Glutamatergic neuron (in vitro differentiated cells): ENCODE results near the gene BZW2. TPM values are rescaled to one million over a fixed set of nuclear protein-coding genes. Genes with fewer than 3 reads are reported as not detected.

Experiments
- DNase-seq: peaks from one replicate; pipeline ENCODE4 v3.0.0; 2022
- H3K27ac Mint-ChIP-seq: one replicate; pipeline ENCODE4 v1.8.0; 2020; ENCODE audit warnings: mild to moderate bottlenecking, mixed read lengths, inconsistent platforms; ENCODE audit not compliant: unreplicated experiment
- H3K27me3 Mint-ChIP-seq: one replicate; pipeline ENCODE4 v1.8.0; 2020; ENCODE audit warnings: mild to moderate bottlenecking, moderate library complexity, mixed read lengths, inconsistent platforms; ENCODE audit not compliant: unreplicated experiment
- H3K36me3 Mint-ChIP-seq: one replicate; pipeline ENCODE4 v1.8.0; 2020; ENCODE audit warnings: mild to moderate bottlenecking, mixed read lengths, inconsistent platforms; ENCODE audit not compliant: unreplicated experiment
- H3K4me1 Mint-ChIP-seq: one replicate; pipeline ENCODE4 v1.8.0; 2020; ENCODE audit warnings: mild to moderate bottlenecking, low read depth, mixed read lengths, inconsistent platforms; ENCODE audit not compliant: unreplicated experiment
- H3K4me3 Mint-ChIP-seq: one replicate; pipeline ENCODE4 v1.8.0; 2020; ENCODE audit warnings: mild to moderate bottlenecking, mixed read lengths, inconsistent platforms; ENCODE audit not compliant: unreplicated experiment
- H3K9me3 Mint-ChIP-seq: one replicate; pipeline ENCODE4 v1.8.0; 2020; ENCODE audit warnings: mild to moderate bottlenecking, moderate library complexity, mixed read lengths, inconsistent platforms; ENCODE audit not compliant: unreplicated experiment
- total RNA-seq: library from RNA; stranded (reverse); fragmentation: NEBNext Ultra II Directional; extraction: Animal tissue kit (Norgen Biotek cat#: 25700); gene quantifications from one replicate; pipeline ENCODE4 v1.2.1, GENCODE V29; 2021; ENCODE audit not compliant: unreplicated experiment
- TF ChIP-seq, protein P1 (sequence below): fragments of 200-600 bp; sonication (generic); IDR thresholded peaks from one replicate; pipeline ENCODE4 v1.5.0; 2021; ENCODE audit not compliant: partially characterized antibody, unreplicated experiment

The BZW2 gene
- total RNA-seq, 1 donor from 2014 or later, result 86.7 TPM

DNA sequence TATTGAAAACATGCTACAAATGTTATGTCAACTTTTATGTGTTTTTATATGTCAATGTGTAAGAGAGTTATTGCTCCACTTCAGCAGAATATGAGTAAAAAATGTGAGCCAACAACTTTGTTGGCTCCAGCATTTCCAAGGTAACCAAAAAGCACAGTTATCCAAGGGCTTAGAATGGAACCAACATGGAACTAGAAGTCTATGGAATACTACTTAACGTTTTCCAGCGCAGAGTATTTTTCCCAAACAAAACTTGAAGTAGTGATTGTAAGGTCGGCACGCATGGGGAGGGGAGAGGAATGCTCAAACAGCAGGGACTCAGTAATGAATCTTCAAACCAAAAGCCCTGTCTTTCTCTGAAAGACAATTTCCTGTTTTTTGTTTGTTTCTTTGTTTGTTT lies 62.5 kb downstream of the BZW2 start:
- TF ChIP-seq, protein P1, sequence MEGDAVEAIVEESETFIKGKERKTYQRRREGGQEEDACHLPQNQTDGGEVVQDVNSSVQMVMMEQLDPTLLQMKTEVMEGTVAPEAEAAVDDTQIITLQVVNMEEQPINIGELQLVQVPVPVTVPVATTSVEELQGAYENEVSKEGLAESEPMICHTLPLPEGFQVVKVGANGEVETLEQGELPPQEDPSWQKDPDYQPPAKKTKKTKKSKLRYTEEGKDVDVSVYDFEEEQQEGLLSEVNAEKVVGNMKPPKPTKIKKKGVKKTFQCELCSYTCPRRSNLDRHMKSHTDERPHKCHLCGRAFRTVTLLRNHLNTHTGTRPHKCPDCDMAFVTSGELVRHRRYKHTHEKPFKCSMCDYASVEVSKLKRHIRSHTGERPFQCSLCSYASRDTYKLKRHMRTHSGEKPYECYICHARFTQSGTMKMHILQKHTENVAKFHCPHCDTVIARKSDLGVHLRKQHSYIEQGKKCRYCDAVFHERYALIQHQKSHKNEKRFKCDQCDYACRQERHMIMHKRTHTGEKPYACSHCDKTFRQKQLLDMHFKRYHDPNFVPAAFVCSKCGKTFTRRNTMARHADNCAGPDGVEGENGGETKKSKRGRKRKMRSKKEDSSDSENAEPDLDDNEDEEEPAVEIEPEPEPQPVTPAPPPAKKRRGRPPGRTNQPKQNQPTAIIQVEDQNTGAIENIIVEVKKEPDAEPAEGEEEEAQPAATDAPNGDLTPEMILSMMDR, result no peak
- H3K27me3 Mint-ChIP-seq, result no peaks in the 10 kb centered on the region
- H3K9me3 Mint-ChIP-seq, result no peaks in the 10 kb centered on the region
- no peaks in the 10 kb centered on the region for H3K36me3 Mint-ChIP-seq
- no peak overlapping the region for H3K4me3 Mint-ChIP-seq
- no peak overlapping the region for H3K27ac Mint-ChIP-seq
- DNase-seq, result no peak
- H3K4me1 Mint-ChIP-seq, result no peaks in the 10 kb centered on the region

DNA sequence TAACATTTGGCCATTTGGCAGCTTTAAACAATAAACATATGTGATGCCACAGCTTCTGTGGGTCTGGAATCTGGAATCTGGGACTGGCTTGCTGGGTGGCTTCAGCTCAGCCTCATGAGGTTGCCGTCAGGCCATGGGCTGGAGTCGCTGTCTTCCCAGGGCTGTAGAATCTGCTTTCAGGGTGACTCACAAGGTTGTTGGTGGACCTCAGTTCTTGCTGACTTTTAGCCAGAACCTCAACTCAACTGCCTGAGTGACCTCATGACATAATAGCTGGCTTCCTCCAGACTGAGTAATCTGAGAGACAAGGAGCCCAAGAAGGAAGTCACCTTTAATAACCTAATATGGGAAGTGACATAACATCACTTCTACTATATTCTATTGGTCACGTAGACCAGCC lies 63.0 kb downstream of the BZW2 start:
- Mint-ChIP-seq H3K27ac (no peak overlapping the region), H3K36me3 (no peaks in the 10 kb centered on the region), H3K4me3 (no peak overlapping the region), H3K27me3 (no peaks in the 10 kb centered on the region), H3K9me3 (no peaks in the 10 kb centered on the region), H3K4me1 (no peaks in the 10 kb centered on the region)
- TF ChIP-seq, protein P1, result no peak
- DNase-seq, result no peak

- Mint-ChIP-seq H3K27me3 (no peaks in the 10 kb centered on the region), H3K9me3 (no peaks in the 10 kb centered on the region), H3K27ac (no peak overlapping the region), H3K4me3 (no peak overlapping the region), H3K4me1 (no peaks in the 10 kb centered on the region), H3K36me3 (no peaks in the 10 kb centered on the region)
- TF ChIP-seq, protein P1, result no peak
- DNase-seq, result no peak
Observed at GRCh38 chr7:16710651-16711050, 64.7 kb downstream of the BZW2 start.

DNA sequence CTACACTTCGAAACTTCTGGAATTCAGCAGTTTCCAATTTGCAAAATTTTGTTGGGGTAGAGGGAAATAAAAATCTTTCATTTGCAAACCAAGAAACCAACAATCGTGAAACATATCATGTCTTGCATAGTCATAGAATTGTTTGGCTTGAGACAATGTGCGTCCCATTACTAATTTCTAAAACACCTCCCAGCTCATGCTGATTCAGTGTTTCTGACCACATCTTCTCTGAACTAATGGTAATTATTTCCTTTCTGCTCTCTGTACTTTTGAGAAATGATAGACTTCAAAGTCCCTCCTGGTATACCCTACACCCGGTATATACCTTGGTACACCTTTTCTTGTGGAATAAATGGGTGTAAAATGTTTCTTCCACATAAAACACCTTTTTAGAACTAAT lies 65.7 kb downstream of the BZW2 start:
- H3K36me3 Mint-ChIP-seq, result no peaks in the 10 kb centered on the region
- no peaks in the 10 kb centered on the region for H3K9me3 Mint-ChIP-seq
- H3K4me3 Mint-ChIP-seq, result no peak overlapping the region
- no peaks in the 10 kb centered on the region for H3K4me1 Mint-ChIP-seq
- H3K27me3 Mint-ChIP-seq, result no peaks in the 10 kb centered on the region
- no peak overlapping the region for H3K27ac Mint-ChIP-seq
- DNase-seq, result no peak
- TF ChIP-seq, protein P1, result no peak

DNA sequence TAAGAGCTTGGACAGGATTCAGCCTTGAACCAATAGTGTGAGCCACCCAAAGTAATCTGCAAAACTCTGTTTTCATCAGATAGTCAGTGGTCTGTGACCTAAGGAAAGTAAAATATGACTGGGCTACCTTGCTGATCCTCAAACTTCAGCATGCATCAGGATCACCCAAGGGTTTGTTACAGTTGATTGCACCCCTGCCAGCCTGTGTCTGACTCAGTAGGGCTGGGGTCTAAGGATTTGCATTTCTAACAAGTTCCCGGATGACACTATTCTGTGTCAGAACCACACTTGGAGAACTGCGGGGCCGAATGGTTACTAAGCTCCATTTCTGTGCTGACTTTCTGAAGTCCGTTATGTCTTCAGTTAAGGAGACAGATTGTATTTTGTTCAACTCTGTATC lies 66.9 kb downstream of the BZW2 start:
- H3K27ac Mint-ChIP-seq, result no peak overlapping the region
- H3K27me3 Mint-ChIP-seq, result no peaks in the 10 kb centered on the region
- H3K36me3 Mint-ChIP-seq, result no peaks in the 10 kb centered on the region
- no peaks in the 10 kb centered on the region for H3K9me3 Mint-ChIP-seq
- TF ChIP-seq, protein P1, result no peak
- no peak for DNase-seq
- no peak overlapping the region for H3K4me3 Mint-ChIP-seq
- H3K4me1 Mint-ChIP-seq, result no peaks in the 10 kb centered on the region
